ENCODE measurements around the gene SRPK2. TPM values are rescaled to one million over a fixed set of nuclear protein-coding genes. Genes with fewer than 3 reads are reported as not detected.
A peak's percentile ranks its signal among the peaks of the same experiment; 100 is the strongest.

Gene SRPK2
- total RNA-seq, 1 donor from 2014 or later = 28.8 TPM

DNA sequence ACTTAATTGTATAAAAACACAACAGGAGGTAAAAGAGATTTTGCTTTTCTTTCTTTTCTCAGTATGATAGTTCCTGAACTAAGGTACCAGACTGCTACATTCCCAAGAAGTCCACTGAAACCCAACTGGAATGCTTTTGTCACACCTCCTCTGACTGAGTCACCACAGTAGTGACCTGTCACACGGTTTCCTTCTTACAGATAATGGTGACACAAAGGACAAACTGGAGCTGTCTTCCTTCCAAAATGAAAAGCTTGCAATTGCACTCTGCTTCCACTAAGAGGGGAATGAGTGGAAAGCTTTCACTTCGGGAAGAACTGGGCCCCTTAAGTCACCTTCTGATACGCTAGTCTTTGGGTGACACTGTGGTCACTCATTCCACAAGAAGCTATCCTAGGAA, 252.5 kb downstream of the SRPK2 start:
- intact Hi-C loops (cut with DNase I) = no loop called here
- DNase-seq (no peak), ATAC-seq (ENCODE audit: poor library complexity) (peak; percentile 44)

DNA sequence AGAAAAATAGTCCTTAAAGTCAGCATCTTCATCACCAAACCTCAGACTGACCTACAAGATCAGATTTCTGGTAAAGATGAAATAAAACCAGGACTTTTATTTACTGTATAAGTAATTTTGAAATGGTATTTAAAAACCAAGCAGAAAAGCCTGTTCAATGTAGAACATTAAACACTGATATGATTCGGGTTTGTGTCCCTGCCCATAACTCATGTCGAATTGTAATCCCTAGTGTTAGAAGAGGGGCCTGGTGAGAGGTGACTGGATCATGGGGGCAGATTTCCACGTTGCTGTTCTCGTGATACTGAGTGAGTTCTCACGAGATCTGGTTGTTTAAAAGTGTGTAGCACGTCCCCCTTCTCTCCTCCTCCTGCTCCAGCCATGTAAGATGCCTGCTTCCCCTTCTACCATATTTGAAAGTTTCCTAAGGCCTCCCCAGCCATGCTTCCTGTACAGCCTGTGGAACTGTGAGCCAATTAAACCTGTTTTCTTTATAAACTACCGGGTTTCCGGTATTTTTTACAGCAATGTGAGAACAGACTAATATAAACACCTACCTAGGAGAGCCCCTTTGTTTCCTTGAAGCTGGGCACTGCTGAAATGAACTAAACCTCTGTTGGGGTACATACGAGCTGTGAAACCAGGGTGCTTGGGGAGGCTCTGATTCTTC, 254.6 kb downstream of the SRPK2 start:
- intact Hi-C loops (cut with DNase I) = no loop called here
- no peak for ATAC-seq (ENCODE audit: poor library complexity)
- DNase-seq = no peak

DNA sequence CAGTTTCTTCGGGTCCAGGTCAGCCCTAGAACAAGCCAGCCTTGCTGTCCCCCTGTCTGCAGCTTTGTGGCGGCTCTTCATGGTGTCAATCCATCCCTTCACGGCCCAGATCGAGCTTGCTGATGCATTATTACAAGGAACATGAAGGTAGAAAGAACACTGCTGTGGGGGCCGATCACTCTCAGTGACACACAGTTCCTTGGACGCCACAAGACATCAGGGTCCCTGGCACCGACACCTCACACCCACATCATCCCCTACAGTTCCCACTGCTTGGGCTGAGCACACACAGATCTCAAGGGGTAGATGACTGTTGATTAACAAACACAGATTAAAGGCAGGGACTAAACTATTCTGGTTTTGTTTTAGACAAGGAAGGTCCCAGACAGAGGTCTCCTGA, 255.4 kb downstream of the SRPK2 start:
- intact Hi-C loops (cut with DNase I) = no loop called here
- DNase-seq (no peak), ATAC-seq (ENCODE audit: poor library complexity) (no peak)

DNA sequence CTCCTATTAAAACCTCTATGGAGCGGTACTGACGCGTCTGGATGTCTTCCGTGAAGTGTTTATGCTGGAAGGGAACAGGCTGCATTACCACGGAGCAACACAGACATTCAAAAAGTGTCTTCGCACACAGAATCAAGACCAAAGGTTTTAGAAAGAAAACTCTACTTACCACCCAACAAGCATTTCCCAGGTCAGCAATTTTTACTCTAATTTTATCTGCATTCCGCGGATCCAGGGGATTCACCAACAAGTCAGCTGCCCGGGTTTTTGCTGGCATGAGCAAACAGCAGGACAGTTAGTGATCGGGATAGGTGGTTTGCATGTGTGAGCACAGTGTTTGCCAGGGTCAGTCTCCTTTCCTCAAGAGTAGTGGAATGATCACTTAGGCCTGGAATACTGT, 255.9 kb downstream of the SRPK2 start:
- ATAC-seq (ENCODE audit: poor library complexity) (no peak), DNase-seq (no peak)
- intact Hi-C loops (cut with DNase I) = no loop called here

DNA sequence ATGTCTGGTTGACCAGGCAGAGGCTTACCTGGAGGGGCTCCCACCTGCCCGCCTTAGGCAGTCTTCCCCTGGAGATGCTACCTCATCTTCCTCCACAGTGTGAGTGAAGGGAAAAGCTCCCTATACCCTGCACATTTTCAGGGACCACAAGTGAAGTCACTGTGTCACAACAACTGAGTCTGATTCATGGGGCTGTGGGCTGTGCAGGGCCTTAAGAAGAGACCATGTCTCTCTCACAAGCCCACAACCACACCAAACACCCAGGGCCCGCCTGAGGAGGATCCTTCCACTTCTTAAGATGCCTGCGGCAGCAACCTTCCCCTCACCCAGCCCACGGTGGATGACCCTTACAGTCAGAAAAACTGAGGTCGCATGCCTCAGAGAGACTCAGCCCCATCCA, 256.4 kb downstream of the SRPK2 start:
- intact Hi-C loops (cut with DNase I) = no loop called here
- DNase-seq = no peak
- no peak for ATAC-seq (ENCODE audit: poor library complexity)

DNA sequence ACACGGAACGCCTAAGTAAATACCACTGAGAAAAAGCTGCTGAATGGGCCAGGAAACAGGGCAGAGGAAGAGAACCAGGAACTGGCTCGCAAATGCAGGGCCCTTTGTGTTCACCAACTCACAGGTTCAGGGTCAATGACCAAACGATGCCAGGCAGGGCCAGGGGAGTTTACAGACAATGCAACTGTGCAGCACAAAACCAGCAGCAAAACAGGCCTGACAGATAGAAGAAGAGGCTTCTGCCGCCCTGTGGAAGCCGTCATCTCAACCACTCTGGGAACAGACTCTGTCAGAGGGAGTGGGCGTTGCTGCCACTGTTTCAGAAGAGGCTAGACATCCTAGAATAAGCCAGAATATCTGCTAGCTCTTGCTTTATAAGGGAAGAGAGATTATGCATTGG, 256.8 kb downstream of the SRPK2 start:
- DNase-seq (no peak), ATAC-seq (ENCODE audit: poor library complexity) (no peak)
- intact Hi-C loops (cut with DNase I) = no loop called here

DNA sequence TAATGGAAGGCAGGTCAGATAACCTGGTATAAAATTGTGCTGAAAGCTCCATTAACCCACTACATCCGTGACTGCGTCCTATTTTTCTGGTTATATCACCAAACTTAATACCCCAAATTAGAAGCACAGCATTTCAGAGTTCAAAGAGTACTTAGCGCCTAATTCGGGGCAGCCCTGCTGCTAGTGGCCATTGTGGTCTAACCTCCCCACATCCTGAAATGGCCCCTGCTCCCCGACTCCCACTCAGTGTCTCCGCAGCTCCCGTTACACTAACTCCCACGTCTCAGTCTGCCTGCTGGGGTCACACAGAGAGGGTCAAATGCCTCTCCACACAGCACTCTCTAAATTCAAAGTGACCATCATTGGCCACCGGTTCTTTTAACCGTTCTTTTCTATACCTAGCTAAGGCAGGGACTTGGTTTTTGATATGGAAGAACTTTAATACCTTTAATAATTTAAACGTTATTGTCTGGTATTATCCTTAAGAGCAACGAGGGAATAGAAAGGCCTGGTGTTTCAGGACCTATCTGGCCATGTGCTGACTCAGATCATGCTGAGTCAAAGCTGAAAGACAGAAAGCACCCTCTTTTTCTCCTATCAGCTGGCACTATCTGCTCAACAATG, 257.6 kb downstream of the SRPK2 start:
- DNase-seq (no peak), ATAC-seq (ENCODE audit: poor library complexity) (no peak)
- intact Hi-C loops (cut with DNase I) = no loop called here

DNA sequence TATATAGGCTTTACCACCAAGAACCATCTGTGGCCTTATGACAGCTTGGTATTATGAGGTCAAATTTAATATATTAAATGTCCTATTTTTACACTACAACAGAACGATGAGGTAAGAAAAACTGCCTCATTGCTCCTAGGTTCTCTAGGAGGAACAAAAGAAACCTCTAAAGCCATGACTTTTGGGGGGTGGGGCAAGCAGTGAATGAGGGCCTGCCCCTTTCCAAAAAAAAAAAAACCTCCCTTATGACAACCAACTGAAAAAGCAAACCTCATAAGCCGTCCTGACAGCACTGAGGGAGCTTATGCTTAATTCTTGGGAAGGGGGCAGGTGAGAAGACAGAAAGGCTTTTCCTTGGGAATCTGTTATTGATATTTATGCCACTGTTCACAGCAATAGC, 258.1 kb downstream of the SRPK2 start:
- no peak for DNase-seq
- no peak for ATAC-seq (ENCODE audit: poor library complexity)
- intact Hi-C loops (cut with DNase I) = no loop called here

DNA sequence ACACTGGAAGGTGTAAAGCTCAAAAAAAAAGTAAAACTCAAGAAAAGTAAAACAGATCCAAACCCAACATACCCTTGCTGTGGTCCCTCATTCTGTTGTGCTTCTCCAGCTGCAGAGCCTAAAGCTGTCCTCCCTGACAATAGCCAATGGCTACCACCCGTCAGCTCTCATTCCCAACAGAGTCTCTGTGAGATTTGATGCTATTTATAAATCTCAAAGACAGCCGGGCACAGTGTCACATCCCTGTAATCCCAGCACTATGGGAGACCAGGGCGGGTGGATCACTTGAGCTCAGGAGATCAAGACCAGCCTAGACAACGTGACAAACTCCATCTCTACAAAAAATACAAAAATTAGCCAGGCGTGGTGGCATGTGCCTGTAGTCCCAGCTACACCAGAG, 258.7 kb downstream of the SRPK2 start:
- ATAC-seq (ENCODE audit: poor library complexity) = peak; percentile 61

DNA sequence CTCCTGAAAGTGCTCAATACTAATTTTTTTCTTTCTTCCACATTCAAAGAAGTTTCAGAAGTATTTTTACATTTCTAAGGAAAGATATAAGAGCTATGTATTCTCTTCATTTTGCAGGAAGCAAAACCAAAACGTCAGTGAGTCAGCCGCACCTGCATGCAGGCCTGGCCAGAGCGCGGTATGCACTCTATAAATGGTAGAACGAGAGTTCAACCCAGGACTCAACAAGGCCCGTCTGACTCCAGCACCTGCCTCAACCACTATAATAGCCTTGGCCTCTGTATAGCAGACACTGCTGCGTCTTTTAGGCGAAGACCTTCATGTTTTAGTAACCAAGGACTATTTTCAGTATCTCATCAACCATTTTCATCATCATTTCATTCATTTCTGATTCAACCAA, 261.5 kb downstream of the SRPK2 start:
- no peak for DNase-seq
- intact Hi-C loops (cut with DNase I) = no loop called here
- ATAC-seq (ENCODE audit: poor library complexity) = peak; percentile 54

More for the DNA sequence above, 258.7 kb downstream of the SRPK2 start:
- no peak for DNase-seq
- intact Hi-C loops (cut with DNase I) = no loop called here

DNA sequence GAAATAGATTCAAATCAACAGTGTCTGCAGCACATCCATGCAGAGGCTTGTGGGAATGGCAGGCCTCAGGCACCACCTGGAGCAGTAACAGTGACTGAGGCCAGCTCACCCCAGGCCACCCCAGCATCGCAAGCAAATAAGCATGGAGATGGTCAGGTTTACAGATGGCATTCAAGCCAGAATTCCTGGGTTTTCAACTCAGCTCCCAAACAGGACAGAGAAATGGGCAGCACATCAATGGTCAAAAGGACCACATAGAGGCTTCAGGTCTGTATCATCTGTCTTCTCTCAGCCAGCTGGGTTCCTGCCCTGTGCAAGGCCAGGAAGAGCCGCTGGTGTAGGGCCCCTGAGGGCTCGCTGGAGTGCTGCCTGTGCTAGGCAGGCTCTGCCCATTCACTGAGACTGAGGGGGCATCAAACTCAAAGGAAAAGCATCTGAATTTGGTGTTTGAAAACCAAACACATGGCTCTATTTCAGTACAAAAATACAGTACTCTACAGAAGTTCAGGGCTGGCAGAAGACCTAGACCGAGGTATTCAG, 262.2 kb downstream of the SRPK2 start:
- intact Hi-C loops (cut with DNase I) = no loop called here
- ATAC-seq (ENCODE audit: poor library complexity) = no peak

DNA sequence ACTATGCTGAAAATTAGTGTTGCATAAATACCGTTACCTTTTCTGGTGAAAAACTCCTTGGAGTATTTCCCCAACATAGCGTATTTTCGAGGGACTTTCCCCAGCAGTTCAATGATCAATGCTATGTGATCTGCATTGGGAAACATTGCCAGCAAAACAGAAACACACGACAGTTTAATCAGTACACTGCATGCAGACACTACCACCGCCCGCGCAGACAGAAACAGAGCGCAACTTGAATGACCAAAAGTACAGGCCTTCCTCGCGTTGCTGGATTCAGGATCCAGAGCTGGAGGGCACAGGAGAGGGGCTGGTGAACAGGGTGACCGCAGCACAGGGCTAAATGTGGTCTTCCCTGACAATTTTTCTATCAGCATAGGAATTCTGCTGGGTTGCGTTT, 263.0 kb downstream of the SRPK2 start:
- intact Hi-C loops (cut with DNase I) = no loop called here
- no peak for ATAC-seq (ENCODE audit: poor library complexity)
- DNase-seq = no peak

More for the DNA sequence above, 262.2 kb downstream of the SRPK2 start:
- DNase-seq = no peak

DNA sequence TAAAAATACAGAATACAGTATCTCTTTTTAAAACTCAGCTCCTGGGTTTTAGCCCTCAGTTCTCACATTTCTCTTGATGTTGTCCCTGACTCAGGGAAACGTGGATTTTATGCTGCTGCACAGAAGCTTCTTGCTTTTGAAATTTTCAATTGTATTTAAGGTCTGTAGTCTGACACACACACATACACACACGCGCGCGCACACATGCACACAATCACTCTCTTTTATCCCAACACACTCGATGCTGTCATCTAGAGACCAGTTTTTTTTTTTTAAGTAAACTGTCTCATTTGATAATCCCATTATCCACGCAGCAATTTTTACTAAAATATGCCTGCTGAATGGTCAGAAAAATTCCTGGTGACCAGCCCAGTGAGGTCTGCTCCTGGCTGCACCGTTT, 266.1 kb downstream of the SRPK2 start:
- no peak for DNase-seq
- intact Hi-C loops (cut with DNase I) = no loop called here
- no peak for ATAC-seq (ENCODE audit: poor library complexity)

DNA sequence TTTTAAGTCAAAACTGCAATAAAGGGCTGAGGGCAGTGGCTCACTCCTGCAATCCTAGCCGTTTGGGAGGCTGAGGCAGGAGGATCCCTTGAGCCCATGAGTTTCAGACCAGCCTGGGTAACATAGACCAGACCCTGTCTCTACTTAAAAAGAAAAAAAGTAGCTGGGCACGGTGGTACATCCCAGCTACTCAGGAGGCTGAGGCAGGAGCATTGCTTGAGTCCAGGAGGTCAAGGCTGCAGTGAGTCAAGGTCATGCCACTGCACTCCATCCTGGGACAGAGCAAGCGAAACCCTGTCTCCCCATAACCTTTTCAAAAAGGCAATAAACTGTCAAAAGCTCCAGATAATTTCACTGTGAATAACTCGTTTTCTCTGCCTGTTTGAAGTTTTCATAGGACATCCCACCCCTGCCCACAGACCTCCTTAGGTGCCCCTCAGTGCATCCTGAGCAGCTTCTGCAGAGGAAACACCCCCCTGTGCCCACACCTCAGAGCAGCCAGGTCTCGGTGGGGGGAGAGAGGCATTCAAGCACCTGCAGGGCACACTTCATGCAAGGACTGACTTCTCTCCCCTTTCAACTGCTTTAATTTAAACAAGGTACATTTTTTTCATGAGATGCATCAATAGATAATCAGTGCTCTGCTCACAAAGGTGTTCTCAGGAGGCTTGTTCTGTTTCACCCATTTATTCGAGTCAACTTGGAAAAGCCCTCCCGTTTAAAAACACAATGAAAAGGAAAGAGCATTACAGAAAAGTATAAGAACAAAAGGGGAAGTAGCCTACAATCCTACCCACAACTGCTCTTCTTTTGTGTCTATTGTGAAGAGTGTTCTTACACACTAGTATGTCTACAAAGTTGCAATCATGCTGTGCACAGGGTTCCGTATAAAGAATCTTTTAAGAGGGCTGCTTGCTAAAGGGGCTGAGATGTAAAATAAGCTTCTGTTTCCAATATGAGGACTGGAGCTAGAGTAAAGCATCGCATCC, 269.8 kb downstream of the SRPK2 start:
- intact Hi-C loops (cut with DNase I) = no loop called here
- ATAC-seq (ENCODE audit: poor library complexity) (no peak), DNase-seq (no peak)

DNA sequence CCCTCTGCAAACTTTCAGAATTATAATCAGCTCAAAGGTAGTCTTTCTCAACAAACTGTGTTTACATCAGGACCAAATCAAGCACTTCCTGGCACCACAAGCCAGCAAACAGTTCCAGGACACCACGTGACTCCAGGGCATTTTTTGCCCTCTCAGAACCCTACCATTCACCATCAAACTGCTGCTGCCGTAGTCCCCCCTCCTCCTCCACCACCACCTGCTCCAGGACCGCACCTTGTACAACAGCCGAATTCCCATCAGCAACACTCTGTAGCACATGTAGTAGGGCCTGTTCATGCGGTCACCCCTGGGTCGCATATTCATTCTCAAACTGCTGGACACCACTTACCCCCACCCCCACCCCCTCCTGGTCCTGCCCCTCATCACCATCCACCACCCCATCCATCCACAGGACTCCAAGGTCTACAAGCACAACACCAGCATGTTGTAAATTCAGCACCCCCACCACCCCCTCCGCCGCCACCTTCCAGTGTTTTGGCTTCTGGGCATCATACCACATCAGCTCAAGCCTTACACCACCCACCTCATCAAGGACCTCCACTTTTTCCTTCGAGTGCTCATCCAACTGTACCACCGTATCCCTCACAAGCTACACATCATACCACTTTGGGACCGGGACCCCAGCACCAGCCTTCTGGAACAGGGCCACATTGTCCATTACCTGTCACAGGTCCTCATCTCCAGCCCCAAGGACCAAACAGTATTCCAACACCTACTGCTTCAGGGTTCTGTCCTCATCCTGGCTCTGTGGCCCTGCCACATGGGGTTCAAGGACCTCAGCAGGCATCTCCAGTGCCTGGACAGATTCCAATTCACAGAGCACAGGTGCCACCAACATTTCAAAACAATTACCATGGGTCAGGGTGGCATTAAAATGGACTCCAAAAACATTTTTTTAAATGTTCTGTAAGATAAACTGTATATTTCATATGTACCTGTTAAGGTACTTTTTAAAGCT, 276.0 kb downstream of the SRPK2 start:
- ATAC-seq (ENCODE audit: poor library complexity) = peak; percentile 31
- intact Hi-C loops (cut with DNase I) = no loop called here
- DNase-seq = no peak

DNA sequence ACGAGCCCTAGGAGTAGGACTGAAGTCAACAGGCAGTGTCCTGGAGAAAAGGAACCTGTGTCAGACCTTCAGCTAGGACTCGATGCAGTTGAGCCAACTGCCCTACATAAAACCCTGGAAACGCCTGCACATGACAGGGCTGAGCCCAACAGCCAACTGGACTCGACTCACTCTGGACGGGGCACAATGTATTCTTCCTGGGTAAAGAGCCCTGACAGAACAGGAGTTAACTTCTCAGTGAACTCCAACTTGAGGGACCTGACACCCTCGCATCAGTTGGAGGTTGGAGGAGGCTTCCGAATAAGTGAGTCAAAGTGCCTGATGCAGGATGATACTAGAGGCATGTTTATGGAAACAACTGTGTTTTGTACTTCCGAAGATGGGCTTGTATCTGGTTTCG, 281.3 kb downstream of the SRPK2 start:
- intact Hi-C loops (cut with DNase I) = no loop called here
- ATAC-seq (ENCODE audit: poor library complexity) (no peak), DNase-seq (no peak)

DNA sequence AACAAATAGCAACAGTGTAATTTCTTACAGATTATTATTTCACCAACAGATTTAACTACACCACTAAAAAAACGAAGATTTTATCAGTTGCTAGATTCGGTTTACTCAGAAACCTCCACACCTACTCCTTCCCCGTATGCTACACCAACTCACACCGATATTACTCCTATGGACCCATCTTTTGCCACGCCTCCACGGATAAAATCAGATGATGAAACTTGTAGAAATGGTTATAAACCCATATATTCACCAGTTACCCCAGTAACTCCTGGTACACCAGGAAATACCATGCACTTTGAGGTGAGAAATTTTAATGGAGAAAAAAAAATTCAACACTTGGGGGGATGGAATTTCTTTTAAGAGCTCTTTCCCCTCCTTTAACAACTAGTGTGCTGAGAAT, 282.2 kb downstream of the SRPK2 start:
- intact Hi-C loops (cut with DNase I) = no loop called here
- DNase-seq = no peak
- ATAC-seq (ENCODE audit: poor library complexity) = no peak

DNA sequence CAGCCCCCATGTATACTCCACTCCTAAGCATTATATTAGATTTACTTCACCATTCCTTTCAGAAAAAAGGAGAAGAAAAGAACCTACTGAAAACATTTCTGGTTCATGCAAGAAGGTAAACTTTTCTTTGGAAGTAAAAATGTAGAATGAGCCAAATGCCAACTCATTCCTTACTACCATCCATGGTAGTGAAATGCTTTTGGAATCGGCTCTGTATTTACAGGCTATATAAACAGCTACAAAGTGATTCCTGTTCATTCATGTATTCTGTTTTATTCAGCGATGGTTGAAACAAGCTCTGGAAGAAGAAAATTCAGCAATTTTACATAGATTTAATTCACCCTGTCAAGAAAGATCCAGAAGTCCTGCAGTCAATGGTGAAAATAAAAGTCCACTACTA, 283.1 kb downstream of the SRPK2 start:
- ATAC-seq (ENCODE audit: poor library complexity) (no peak), DNase-seq (no peak)
- intact Hi-C loops (cut with DNase I) = no loop called here
